ENCODE data around the gene ATP11A. TPM values are rescaled to one million over a fixed set of nuclear protein-coding genes. Genes with fewer than 3 reads are reported as not detected.
"Not testable (repeated sequence)": the region's sequence is repeated elsewhere in the genome, so short reads cannot be mapped to it uniquely, and the experiment has no call there.

The ATP11A gene
- polyA plus RNA-seq, 2 donors, result 4.2 to 6.7 TPM

DNA sequence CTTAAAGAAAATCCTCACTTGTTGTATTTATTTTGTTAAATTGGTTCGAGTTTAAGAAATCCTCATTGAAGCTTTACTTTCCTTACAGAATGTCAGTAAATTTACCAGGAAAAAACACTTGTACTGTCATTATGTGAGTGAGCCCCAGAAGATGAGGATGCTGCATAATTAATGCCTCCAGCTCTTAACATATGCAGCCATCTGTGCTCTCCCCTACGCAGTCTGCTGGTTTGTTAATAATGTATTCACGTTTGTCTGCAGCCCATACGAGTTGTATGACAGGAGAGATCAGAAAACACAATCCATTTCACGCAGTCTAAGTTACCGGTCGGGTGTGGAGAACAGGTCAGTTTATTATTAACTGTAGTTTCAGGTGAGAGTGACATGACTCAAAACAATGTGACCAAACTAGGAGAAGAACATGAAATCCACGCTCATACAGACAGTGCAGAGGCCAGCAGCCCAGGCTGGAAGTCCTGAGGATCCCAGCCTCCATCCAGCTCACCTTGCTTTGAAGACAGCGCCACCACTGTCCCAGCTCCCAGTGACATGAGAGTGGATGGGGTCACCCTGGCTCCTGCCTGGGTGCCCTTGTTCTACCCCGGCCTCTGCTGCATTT lies 19.8 kb upstream of the ATP11A start:
- no peak overlapping the region for H3K4me3 ChIP-seq (ENCODE audit: low read depth in 1 of 2, low read length in 2 of 2)
- H3K27me3 ChIP-seq (ENCODE audit: control insufficient read depth in 1 of 2, insufficient read depth in 2 of 2, low read length in 2 of 2), result no peaks in the 10 kb centered on the region
- peaks cover 0 to 4% of the 10 kb centered on the region in 2 donors for H3K9me3 ChIP-seq (ENCODE audit: control insufficient read depth in 2 of 2, insufficient read depth in 1 of 2, low read depth in 1 of 2, low read length in 1 of 2)
- H3K27ac ChIP-seq (ENCODE audit: low read depth in 2 of 2, low read length in 1 of 2), result no peak overlapping the region
- no peaks in the 10 kb centered on the region for H3K36me3 ChIP-seq (ENCODE audit: control insufficient read depth in 2 of 2, insufficient read depth in 2 of 2, low read length in 1 of 2)
- 77 to 83% methylated on average over 10 of the region's 10 CpGs for WGBS, 2 donors
- peaks cover 0 to 6% of the 10 kb centered on the region in 2 donors for H3K4me1 ChIP-seq (ENCODE audit: control insufficient read depth in 2 of 2, insufficient read depth in 2 of 2, low read length in 1 of 2)

GRCh38 chr13:112670864-112671263 lies 19.0 kb upstream of the ATP11A start:
- peaks cover 0 to 4% of the 10 kb centered on the region in 2 donors for H3K9me3 ChIP-seq (ENCODE audit: control insufficient read depth in 2 of 2, insufficient read depth in 1 of 2, low read depth in 1 of 2, low read length in 1 of 2)
- 60 to 62% methylated on average over 9 of the region's 9 CpGs for WGBS, 2 donors
- H3K27ac ChIP-seq (ENCODE audit: low read depth in 2 of 2, low read length in 1 of 2), result no peak overlapping the region
- no peak overlapping the region for H3K4me3 ChIP-seq (ENCODE audit: low read depth in 1 of 2, low read length in 2 of 2)
- H3K4me1 ChIP-seq (ENCODE audit: control insufficient read depth in 2 of 2, insufficient read depth in 2 of 2, low read length in 1 of 2), result peaks cover 0 to 3% of the 10 kb centered on the region in 2 donors
- H3K27me3 ChIP-seq (ENCODE audit: control insufficient read depth in 1 of 2, insufficient read depth in 2 of 2, low read length in 2 of 2), result no peaks in the 10 kb centered on the region
- no peaks in the 10 kb centered on the region for H3K36me3 ChIP-seq (ENCODE audit: control insufficient read depth in 2 of 2, insufficient read depth in 2 of 2, low read length in 1 of 2)

GRCh38 chr13:112671359-112671758 lies 18.5 kb upstream of the ATP11A start:
- H3K27ac ChIP-seq (ENCODE audit: low read depth in 2 of 2, low read length in 1 of 2), result no peak overlapping the region
- H3K4me1 ChIP-seq (ENCODE audit: control insufficient read depth in 2 of 2, insufficient read depth in 2 of 2, low read length in 1 of 2), result peaks cover 0 to 3% of the 10 kb centered on the region in 2 donors
- WGBS, 2 donors, result 88 to 90% methylated on average over 10 of the region's 10 CpGs
- H3K36me3 ChIP-seq (ENCODE audit: control insufficient read depth in 2 of 2, insufficient read depth in 2 of 2, low read length in 1 of 2), result no peaks in the 10 kb centered on the region
- H3K4me3 ChIP-seq (ENCODE audit: low read depth in 1 of 2, low read length in 2 of 2), result no peak overlapping the region
- peaks cover 0 to under 1% of the 10 kb centered on the region in 2 donors for H3K9me3 ChIP-seq (ENCODE audit: control insufficient read depth in 2 of 2, insufficient read depth in 1 of 2, low read depth in 1 of 2, low read length in 1 of 2)
- H3K27me3 ChIP-seq (ENCODE audit: control insufficient read depth in 1 of 2, insufficient read depth in 2 of 2, low read length in 2 of 2), result no peaks in the 10 kb centered on the region

GRCh38 chr13:112672651-112673284 lies 17.1 kb upstream of the ATP11A start:
- Histone ChIP-seq H3K4me3 (ENCODE audit: low read depth in 1 of 2, low read length in 2 of 2) (no peak overlapping the region), H3K27ac (ENCODE audit: low read depth in 2 of 2, low read length in 1 of 2) (no peak overlapping the region), H3K4me1 (ENCODE audit: control insufficient read depth in 2 of 2, insufficient read depth in 2 of 2, low read length in 1 of 2) (no peaks in the 10 kb centered on the region), H3K27me3 (ENCODE audit: control insufficient read depth in 1 of 2, insufficient read depth in 2 of 2, low read length in 2 of 2) (no peaks in the 10 kb centered on the region), H3K9me3 (ENCODE audit: control insufficient read depth in 2 of 2, insufficient read depth in 1 of 2, low read depth in 1 of 2, low read length in 1 of 2) (no peaks in the 10 kb centered on the region), H3K36me3 (ENCODE audit: control insufficient read depth in 2 of 2, insufficient read depth in 2 of 2, low read length in 1 of 2) (no peaks in the 10 kb centered on the region)
- WGBS, 2 donors, result 74 to 83% methylated on average over 8 of the region's 8 CpGs

GRCh38 chr13:112674412-112675365 lies 15.1 kb upstream of the ATP11A start:
- Histone ChIP-seq H3K36me3 (ENCODE audit: control insufficient read depth in 2 of 2, insufficient read depth in 2 of 2, low read length in 1 of 2) (no peaks in the 10 kb centered on the region), H3K27ac (ENCODE audit: low read depth in 2 of 2, low read length in 1 of 2) (no peak overlapping the region), H3K27me3 (ENCODE audit: control insufficient read depth in 1 of 2, insufficient read depth in 2 of 2, low read length in 2 of 2) (no peaks in the 10 kb centered on the region), H3K9me3 (ENCODE audit: control insufficient read depth in 2 of 2, insufficient read depth in 1 of 2, low read depth in 1 of 2, low read length in 1 of 2) (no peaks in the 10 kb centered on the region), H3K4me3 (ENCODE audit: low read depth in 1 of 2, low read length in 2 of 2) (no peak overlapping the region), H3K4me1 (ENCODE audit: control insufficient read depth in 2 of 2, insufficient read depth in 2 of 2, low read length in 1 of 2) (no peaks in the 10 kb centered on the region)
- 75 to 78% methylated on average over 15 of the region's 15 CpGs for whole genome bisulfite sequencing, 2 donors

DNA sequence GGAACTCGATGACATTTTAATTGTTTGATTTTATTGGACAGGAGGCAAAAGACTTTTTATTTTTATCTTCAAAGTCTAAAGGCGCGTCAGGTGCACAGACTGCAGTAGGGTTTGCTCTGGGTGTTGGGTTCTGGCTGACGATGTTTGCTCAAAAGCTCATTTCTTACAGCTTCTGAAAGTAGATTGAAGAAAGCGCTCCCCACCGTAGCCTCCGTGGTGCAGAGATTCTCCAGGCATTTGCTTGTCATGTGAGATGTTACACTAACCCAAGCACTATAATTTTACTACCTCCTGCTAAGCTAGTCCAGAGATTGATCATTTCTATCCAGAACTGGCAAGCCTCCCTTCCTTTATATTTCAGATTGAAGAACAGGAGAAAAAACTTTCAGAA lies 14.5 kb upstream of the ATP11A start:
- H3K4me3 ChIP-seq (ENCODE audit: low read depth in 1 of 2, low read length in 2 of 2), result no peak overlapping the region
- no peaks in the 10 kb centered on the region for H3K4me1 ChIP-seq (ENCODE audit: control insufficient read depth in 2 of 2, insufficient read depth in 2 of 2, low read length in 1 of 2)
- H3K27me3 ChIP-seq (ENCODE audit: control insufficient read depth in 1 of 2, insufficient read depth in 2 of 2, low read length in 2 of 2), result no peaks in the 10 kb centered on the region
- no peak overlapping the region for H3K27ac ChIP-seq (ENCODE audit: low read depth in 2 of 2, low read length in 1 of 2)
- no peaks in the 10 kb centered on the region for H3K9me3 ChIP-seq (ENCODE audit: control insufficient read depth in 2 of 2, insufficient read depth in 1 of 2, low read depth in 1 of 2, low read length in 1 of 2)
- WGBS, 2 donors, result 77 to 85% methylated on average over 7 of the region's 7 CpGs
- no peaks in the 10 kb centered on the region for H3K36me3 ChIP-seq (ENCODE audit: control insufficient read depth in 2 of 2, insufficient read depth in 2 of 2, low read length in 1 of 2)

GRCh38 chr13:112677421-112677962 lies 12.3 kb upstream of the ATP11A start:
- H3K27ac ChIP-seq (ENCODE audit: low read depth in 2 of 2, low read length in 1 of 2); H3K4me3 ChIP-seq (ENCODE audit: low read depth in 1 of 2, low read length in 2 of 2); H3K9me3 ChIP-seq (ENCODE audit: control insufficient read depth in 2 of 2, insufficient read depth in 1 of 2, low read depth in 1 of 2, low read length in 1 of 2); H3K4me1 ChIP-seq (ENCODE audit: control insufficient read depth in 2 of 2, insufficient read depth in 2 of 2, low read length in 1 of 2); H3K27me3 ChIP-seq (ENCODE audit: control insufficient read depth in 1 of 2, insufficient read depth in 2 of 2, low read length in 2 of 2); H3K36me3 ChIP-seq (ENCODE audit: control insufficient read depth in 2 of 2, insufficient read depth in 2 of 2, low read length in 1 of 2): not testable (repeated sequence)
- 91 to 92% methylated on average over 9 of the region's 9 CpGs for WGBS, 2 donors

DNA sequence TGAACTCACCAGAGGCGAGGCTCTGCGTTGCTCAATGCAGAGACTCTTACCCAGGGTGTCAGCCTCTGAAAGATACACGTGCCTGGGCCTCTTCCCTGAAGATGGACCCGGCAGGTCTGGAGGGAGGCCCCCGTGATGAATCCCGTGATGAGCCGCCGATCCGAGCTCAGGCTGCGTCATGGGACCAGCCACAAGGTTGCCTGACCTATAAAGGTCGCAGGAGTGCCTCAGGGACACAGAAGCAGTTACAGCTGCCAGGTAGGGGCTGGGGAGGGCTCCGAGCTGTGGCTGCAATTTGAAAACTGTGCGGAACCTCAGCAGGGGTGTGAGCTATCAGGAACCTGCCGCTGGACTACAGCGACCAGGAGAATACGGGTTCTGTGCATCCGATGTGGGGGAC lies 10.5 kb upstream of the ATP11A start:
- Histone ChIP-seq H3K9me3 (ENCODE audit: control insufficient read depth in 2 of 2, insufficient read depth in 1 of 2, low read depth in 1 of 2, low read length in 1 of 2) (no peaks in the 10 kb centered on the region), H3K27me3 (ENCODE audit: control insufficient read depth in 1 of 2, insufficient read depth in 2 of 2, low read length in 2 of 2) (no peaks in the 10 kb centered on the region), H3K4me3 (ENCODE audit: low read depth in 1 of 2, low read length in 2 of 2) (no peak overlapping the region), H3K4me1 (ENCODE audit: control insufficient read depth in 2 of 2, insufficient read depth in 2 of 2, low read length in 1 of 2) (no peaks in the 10 kb centered on the region), H3K27ac (ENCODE audit: low read depth in 2 of 2, low read length in 1 of 2) (no peak overlapping the region), H3K36me3 (ENCODE audit: control insufficient read depth in 2 of 2, insufficient read depth in 2 of 2, low read length in 1 of 2) (no peaks in the 10 kb centered on the region)
- WGBS, 2 donors, result 92 to 93% methylated on average over 17 of the region's 17 CpGs

DNA sequence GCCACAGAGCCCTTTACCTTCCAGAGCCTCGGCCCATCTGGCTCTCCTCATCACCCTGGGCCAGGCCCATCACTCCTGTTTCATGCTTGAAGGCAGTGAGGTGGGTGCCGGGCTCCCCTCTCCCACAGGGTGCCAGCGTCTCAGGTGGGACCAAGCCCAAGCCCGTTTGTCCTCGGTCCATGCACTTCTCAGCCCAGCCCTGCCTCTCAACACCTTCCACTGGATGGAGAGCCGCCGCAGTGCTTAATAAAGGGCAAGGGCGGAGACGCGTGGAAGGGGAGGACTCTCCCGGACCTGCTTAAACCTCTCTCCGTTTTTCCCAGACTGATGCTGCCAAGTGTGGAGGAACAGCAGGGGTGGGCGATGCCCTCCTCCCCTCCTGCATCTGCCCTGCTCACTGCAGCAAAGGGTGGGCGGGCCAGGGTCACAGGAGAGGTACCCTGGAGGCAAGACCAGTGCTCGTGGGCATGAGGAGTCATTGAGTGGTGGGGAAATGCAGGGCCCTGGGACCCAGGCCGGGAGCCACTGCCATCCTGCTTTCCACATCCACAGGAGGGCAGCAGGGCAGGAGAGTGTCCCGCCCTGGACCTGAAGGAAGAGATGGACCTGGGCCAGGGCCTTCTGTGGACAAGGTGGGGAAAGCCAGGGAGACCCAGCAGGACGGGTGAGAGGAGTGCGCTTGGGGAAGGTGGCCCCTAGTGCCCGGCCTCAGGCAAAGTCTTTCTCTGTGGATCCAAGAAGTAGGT lies 9.7 kb upstream of the ATP11A start:
- Histone ChIP-seq H3K9me3 (ENCODE audit: control insufficient read depth in 2 of 2, insufficient read depth in 1 of 2, low read depth in 1 of 2, low read length in 1 of 2) (no peaks in the 10 kb centered on the region), H3K27me3 (ENCODE audit: control insufficient read depth in 1 of 2, insufficient read depth in 2 of 2, low read length in 2 of 2) (no peaks in the 10 kb centered on the region), H3K4me1 (ENCODE audit: control insufficient read depth in 2 of 2, insufficient read depth in 2 of 2, low read length in 1 of 2) (no peaks in the 10 kb centered on the region), H3K36me3 (ENCODE audit: control insufficient read depth in 2 of 2, insufficient read depth in 2 of 2, low read length in 1 of 2) (no peaks in the 10 kb centered on the region), H3K4me3 (ENCODE audit: low read depth in 1 of 2, low read length in 2 of 2) (no peak overlapping the region), H3K27ac (ENCODE audit: low read depth in 2 of 2, low read length in 1 of 2) (no peak overlapping the region)
- WGBS, 2 donors, result 85% methylated on average over 20 of the region's 20 CpGs
